Calu3 (cell line): ENCODE results near the gene USP12. TPM values are rescaled to one million over a fixed set of nuclear protein-coding genes. Genes with fewer than 3 reads are reported as not detected.
"Not testable (repeated sequence)": the region's sequence is repeated elsewhere in the genome, so short reads cannot be mapped to it uniquely, and the experiment has no call there.

Experiments
- Bru-seq: library from RNA; stranded (reverse); fragments of 400-500 nt; gene quantifications from one replicate; lab custom pipeline; 2021; lab: Mats Ljungman, UMichigan
- BruChase-seq, 2 experiments: library from RNA; stranded (reverse); fragments of 400-500 nt; gene quantifications; one replicate each; lab custom pipeline; 2021; lab: Mats Ljungman, UMichigan
- BruUV-seq: library from RNA; stranded (reverse); fragments of 400-500 nt; replicated peaks from 2 replicates; lab custom pipeline; 2021; lab: Mats Ljungman, UMichigan
- CTCF ChIA-PET: fragments of 300-600 bp; sonication (Branson Sonifier 250); formaldehyde crosslinking; loops from one replicate; lab custom pipeline; 2022; ENCODE audit warnings: antibody characterized with exemption; lab: Charles Lee
- DNase-seq: peaks from one replicate; pipeline ENCODE4 v3.0.0; 2022
- H3K27ac Mint-ChIP-seq: one replicate; pipeline ENCODE4 v1.8.0; 2022; ENCODE audit warnings: mixed read lengths; ENCODE audit not compliant: unreplicated experiment
- H3K27me3 Mint-ChIP-seq: one replicate; pipeline ENCODE4 v1.8.0; 2022; ENCODE audit warnings: mixed read lengths; ENCODE audit not compliant: unreplicated experiment
- H3K36me3 Mint-ChIP-seq: one replicate; pipeline ENCODE4 v1.8.0; 2022; ENCODE audit warnings: mild to moderate bottlenecking, moderate library complexity, mixed read lengths; ENCODE audit not compliant: insufficient read depth, unreplicated experiment
- H3K4me1 Mint-ChIP-seq: one replicate; pipeline ENCODE4 v1.8.0; 2022; ENCODE audit warnings: mild to moderate bottlenecking, low read depth, mixed read lengths; ENCODE audit not compliant: unreplicated experiment
- H3K4me3 Mint-ChIP-seq: one replicate; pipeline ENCODE4 v1.8.0; 2022; ENCODE audit warnings: mild to moderate bottlenecking, low read depth, moderate library complexity, mixed read lengths; ENCODE audit not compliant: unreplicated experiment
- H3K9me3 Mint-ChIP-seq: one replicate; pipeline ENCODE4 v1.8.0; 2022; ENCODE audit warnings: low read depth, mixed read lengths; ENCODE audit not compliant: unreplicated experiment
- intact Hi-C: fragments of 100-400 bp; cut with micrococcal nuclease; formaldehyde crosslinking; loops from one replicate; pipeline ENCODE4 v1.10.0; 2022; ENCODE audit not compliant: unreplicated experiment
- long read RNA-seq: library from polyadenylated mRNA; stranded (forward); transcript quantifications from one replicate; pipeline ENCODE4 v2.0.0, GENCODE V29; 2022
- total RNA-seq: library from RNA; stranded (reverse); gene quantifications from 2 replicates; pipeline ENCODE4 v1.2.3, GENCODE V29; 2022
- TF ChIP-seq, protein P1 (sequence below): fragments of 200-600 bp; IDR thresholded peaks from one replicate; pipeline ENCODE4 v1.8.0; 2022; ENCODE audit warnings: antibody characterized with exemption; ENCODE audit not compliant: unreplicated experiment

USP12 gene, protein sequence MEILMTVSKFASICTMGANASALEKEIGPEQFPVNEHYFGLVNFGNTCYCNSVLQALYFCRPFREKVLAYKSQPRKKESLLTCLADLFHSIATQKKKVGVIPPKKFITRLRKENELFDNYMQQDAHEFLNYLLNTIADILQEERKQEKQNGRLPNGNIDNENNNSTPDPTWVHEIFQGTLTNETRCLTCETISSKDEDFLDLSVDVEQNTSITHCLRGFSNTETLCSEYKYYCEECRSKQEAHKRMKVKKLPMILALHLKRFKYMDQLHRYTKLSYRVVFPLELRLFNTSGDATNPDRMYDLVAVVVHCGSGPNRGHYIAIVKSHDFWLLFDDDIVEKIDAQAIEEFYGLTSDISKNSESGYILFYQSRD
- total RNA-seq, result 20.6 and 20.8 TPM in 2 replicates
- Bru-seq, nascent RNA, result percentile 81 among the genes with signal in this experiment
- percentile 77 among the genes with signal in this experiment for BruChase-seq, experiment 1, labeled RNA remaining after a 6-hour chase
- percentile 75 among the genes with signal in this experiment for BruChase-seq, experiment 2, labeled RNA remaining after a 2-hour chase
- long read RNA-seq, full-length matches to known transcripts, result 3 of 12 reads
- long read RNA-seq, partial matches to known transcripts, result 5 of 12 reads
- long read RNA-seq, other reads (novel, unspliced or antisense), result 4 of 12 reads

DNA sequence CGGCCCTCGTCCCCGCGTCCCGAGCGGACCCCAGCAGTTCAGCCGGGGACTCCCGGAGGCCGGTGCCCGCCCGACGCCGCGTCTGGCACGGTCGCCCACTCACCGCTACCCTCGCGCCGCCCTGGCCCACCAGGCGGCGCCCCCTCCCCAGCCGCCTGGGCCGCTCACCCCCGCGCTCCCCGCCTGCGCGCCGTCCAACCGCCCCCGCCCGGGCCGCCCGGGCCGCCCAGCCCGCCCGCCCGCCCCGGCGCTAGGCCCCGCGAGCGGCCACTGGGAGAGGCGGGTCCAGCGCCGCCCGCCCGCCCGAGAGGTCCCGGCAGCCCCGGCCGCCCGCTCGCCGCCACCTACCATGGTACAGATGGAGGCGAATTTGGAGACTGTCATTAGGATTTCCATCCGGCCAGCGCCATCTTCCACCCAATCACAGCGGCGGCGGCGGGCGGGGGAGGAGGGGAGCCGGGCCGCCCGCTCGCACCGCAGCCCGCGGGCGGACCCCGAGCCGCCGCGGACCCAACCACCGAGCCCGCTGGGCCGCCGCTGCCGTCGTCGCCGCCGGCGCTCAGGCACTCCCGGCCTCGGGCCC is at the start of gene USP12:
Gene USP12, minus strand, starts transcription at position 568 of the 583 bp plus-strand sequence. Its CDS starts 172 bp downstream, at position 396.
- H3K4me1 Mint-ChIP-seq, result peaks cover 34% of the 10 kb centered on the region
- H3K9me3 Mint-ChIP-seq, result no peaks in the 10 kb centered on the region
- TF ChIP-seq, protein P1, sequence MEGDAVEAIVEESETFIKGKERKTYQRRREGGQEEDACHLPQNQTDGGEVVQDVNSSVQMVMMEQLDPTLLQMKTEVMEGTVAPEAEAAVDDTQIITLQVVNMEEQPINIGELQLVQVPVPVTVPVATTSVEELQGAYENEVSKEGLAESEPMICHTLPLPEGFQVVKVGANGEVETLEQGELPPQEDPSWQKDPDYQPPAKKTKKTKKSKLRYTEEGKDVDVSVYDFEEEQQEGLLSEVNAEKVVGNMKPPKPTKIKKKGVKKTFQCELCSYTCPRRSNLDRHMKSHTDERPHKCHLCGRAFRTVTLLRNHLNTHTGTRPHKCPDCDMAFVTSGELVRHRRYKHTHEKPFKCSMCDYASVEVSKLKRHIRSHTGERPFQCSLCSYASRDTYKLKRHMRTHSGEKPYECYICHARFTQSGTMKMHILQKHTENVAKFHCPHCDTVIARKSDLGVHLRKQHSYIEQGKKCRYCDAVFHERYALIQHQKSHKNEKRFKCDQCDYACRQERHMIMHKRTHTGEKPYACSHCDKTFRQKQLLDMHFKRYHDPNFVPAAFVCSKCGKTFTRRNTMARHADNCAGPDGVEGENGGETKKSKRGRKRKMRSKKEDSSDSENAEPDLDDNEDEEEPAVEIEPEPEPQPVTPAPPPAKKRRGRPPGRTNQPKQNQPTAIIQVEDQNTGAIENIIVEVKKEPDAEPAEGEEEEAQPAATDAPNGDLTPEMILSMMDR, result no peak
- peak within 1 kb of the TSS; percentile 83 for H3K4me3 Mint-ChIP-seq
- H3K27ac Mint-ChIP-seq, result peak within 1 kb of the TSS; percentile 74
- DNase-seq, result peak; percentile 54
- H3K36me3 Mint-ChIP-seq, result peaks cover 13% of the 10 kb centered on the region
- no peaks in the 10 kb centered on the region for H3K27me3 Mint-ChIP-seq
- no TSS peak for BruUV-seq
- intact Hi-C loops, result loop anchor here (5.0 kb wide), 1 partner anchor 101 kb away; the partner anchor contains the start of gene RASL11A
- CTCF ChIA-PET, result no interaction called here

DNA sequence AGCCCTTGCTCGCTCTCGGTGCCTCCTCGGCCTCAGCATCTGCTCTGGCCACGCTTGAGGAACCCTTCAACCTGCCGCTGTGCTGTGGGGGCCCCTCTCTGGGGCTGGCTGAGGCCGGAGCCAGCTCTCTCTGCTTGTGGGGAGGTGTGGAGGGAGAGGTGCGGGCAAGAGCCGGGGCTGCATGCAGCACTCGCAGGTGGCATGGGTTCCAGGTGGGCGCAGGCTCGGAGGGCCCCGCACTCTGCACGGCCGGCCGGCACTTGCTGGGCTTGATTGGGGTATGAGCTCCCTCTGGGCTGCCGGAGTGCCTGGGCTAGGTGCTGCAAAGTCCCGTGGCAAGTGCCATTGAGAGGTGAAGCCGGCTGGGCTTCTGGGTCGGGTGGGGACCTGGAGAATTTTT is 48.0 kb upstream of the USP12 start:
- no peak for DNase-seq
- CTCF ChIA-PET, result no interaction called here
- Mint-ChIP-seq H3K4me1 (no peaks in the 10 kb centered on the region), H3K4me3 (no peak overlapping the region), H3K36me3 (no peaks in the 10 kb centered on the region), H3K27me3 (no peaks in the 10 kb centered on the region), H3K9me3 (peaks cover 6% of the 10 kb centered on the region), H3K27ac (no peak overlapping the region)
- TF ChIP-seq, protein P1, result no peak
- intact Hi-C loops, result no loop called here
- BruUV-seq, result no TSS peak

DNA sequence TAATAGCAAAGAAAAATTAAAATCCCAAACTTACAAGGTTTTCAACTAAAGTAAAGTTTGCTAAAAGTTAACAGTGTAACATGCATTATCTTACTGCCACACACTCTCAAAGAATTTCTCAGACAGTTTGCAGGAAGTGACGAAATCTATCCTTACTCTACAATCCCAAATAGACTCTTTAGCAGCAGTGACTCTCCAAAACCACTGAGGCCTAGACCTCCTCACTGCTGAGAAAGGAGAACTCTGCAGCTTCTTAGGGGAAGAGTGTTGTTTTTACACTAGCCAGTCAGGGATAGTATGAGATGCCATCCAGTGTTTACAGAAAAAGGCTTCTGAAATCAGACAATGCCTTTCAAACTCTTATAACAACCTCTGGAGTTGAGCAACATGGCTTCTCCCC is 47.2 kb upstream of the USP12 start:
- H3K27ac Mint-ChIP-seq, H3K27me3 Mint-ChIP-seq, intact Hi-C loops, H3K36me3 Mint-ChIP-seq, H3K4me3 Mint-ChIP-seq, H3K9me3 Mint-ChIP-seq, BruUV-seq, CTCF ChIA-PET, DNase-seq, H3K4me1 Mint-ChIP-seq: not testable (repeated sequence)

DNA sequence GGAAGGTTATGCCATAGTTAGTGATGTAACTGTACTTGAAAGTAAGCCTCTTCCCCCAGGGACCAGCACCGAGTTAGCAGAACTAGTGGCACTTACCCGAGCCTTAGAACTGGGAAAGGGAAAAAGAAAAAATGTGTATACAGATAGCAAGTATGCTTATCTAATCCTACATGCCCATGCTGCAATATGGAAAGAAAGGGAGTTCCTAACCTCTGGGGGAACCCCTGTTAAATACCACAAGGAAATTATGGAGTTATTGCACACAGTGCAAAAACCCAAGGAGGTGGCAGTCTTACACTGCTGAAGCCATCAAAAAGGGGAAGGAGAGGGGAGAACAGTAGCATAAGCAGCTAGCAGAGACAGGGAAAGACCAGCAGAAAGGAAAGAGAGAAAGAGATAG is 46.2 kb upstream of the USP12 start:
- intact Hi-C loops, BruUV-seq, DNase-seq, H3K4me1 Mint-ChIP-seq, H3K36me3 Mint-ChIP-seq, H3K9me3 Mint-ChIP-seq, H3K27ac Mint-ChIP-seq, H3K4me3 Mint-ChIP-seq, CTCF ChIA-PET, H3K27me3 Mint-ChIP-seq: not testable (repeated sequence)

DNA sequence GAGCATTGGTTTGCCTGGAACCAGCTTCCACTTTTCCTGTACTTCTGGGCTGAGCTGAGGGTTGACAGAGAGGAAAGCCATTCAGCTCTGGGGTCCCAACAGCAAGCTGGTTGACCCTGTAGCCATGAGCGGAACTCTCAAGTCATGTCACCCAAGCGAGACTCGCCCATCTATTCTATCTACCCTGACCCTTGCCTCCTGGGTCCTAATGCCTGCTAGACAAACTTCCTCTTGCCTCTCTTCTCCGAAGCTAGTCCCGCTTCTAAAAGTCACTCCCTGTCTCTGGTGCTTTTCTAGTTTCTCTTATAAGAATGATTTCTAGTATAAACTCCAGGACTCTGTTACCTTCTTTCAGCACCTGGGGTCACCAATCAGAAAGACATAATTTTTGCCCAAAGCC is 41.8 kb upstream of the USP12 start:
- BruUV-seq, intact Hi-C loops, H3K4me1 Mint-ChIP-seq, H3K27ac Mint-ChIP-seq, H3K4me3 Mint-ChIP-seq, H3K36me3 Mint-ChIP-seq, CTCF ChIA-PET, H3K27me3 Mint-ChIP-seq, DNase-seq, H3K9me3 Mint-ChIP-seq: not testable (repeated sequence)
